RPMI7951 (cell line): ENCODE data around the gene FGD6. TPM values are rescaled to one million over a fixed set of nuclear protein-coding genes. Genes with fewer than 3 reads are reported as not detected.
A peak's percentile ranks its signal among the peaks of the same experiment; 100 is the strongest.
"Not testable (repeated sequence)": the region's sequence is repeated elsewhere in the genome, so short reads cannot be mapped to it uniquely, and the experiment has no call there.

Experiments used
- DNase-seq: peaks from one replicate; pipeline ENCODE4 v3.0.0-alpha.2; 2012; ENCODE audit warnings: low read depth
- total RNA-seq: library from RNA; depleted of rRNA; stranded (reverse); fragments of >200 nt; shearing (Covaris generic); gene quantifications from 2 replicates; pipeline ENCODE4 v1.2.3, GENCODE V29; 2014; rRNA removed

Gene FGD6
- 2.5 and 3.4 TPM in 2 replicates for total RNA-seq

- DNase-seq = peak; percentile 98
Observed at GRCh38 chr12:95217377-95218149, at the start of gene FGD6, which contains the start of gene VEZT. TSS of gene FGD6 (minus strand) at chr12:95217467. CDS start at chr12:95217240, 227 bp downstream. TSS of gene VEZT (plus strand) at chr12:95217807. CDS start at chr12:95217851, 44 bp downstream.

DNA sequence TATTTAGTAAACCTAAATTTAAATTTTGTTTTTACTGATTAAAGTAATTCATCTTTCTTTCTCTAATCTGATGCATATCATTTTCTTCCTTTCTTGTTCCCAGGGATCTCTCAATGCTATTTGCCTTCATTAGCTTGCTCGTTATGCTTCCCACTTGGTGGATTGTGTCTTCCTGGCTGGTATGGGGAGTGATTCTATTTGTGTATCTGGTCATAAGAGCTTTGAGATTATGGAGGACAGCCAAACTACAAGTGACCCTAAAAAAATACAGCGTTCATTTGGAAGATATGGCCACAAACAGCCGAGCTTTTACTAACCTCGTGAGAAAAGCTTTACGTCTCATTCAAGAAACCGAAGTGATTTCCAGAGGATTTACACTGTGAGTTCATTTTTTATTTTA lies 49.0 kb upstream of the FGD6 start:
- DNase-seq = no peak

DNA sequence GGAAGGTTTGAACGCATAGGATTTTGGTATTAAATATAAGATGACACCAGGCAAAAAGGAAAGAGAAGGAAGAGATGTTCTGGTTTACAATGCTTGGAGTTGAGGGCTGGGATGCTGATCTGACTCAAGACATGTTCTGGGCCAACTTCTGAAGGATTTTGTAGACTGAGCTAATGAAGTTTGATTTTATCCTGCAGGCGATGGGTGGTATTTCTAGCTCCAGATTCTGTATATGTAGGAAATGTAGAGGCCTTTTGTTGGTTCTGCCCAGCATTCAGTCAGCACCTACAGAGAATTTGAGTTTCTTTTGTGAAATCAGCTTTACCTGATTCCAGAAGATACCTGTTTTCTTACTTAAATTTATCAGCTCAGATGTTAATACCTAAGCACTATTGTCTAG lies 48.5 kb upstream of the FGD6 start:
- no peak for DNase-seq

DNA sequence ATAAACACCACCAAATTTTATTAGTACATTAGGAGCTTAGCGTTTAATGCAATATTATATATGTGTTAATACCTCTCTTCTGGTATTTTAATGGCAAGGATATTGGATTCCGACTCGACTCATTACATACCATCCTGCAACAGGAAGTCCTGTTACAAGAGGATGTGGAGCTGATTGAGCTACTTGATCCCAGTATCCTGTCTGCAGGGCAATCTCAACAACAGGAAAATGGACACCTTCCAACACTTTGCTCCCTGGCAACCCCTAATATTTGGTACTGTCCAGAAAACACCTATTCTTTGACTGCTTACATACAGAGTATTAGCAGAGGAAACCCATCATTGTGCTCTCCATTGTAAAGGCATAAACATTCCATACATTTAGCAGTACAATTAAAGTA lies 45.5 kb upstream of the FGD6 start:
- peak; percentile 5 for DNase-seq

DNA sequence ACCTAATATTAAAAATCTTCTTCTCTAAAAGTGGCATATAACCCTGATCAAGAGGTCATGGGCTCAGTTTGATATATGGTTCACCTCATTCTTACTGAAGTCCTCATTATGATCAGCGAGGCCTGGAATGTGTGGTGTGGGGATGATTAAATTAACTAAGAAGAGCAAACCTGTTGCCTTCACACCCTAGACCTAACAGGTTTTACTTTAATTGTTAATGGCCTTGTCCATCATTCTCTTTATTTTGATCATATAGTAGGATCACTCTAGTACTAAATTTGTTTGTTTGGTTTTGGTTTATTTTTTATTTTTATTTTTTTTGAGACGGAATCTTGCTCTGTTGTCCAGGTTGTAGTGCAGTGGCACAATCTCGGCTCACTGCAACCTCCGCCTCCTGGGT lies 43.8 kb upstream of the FGD6 start:
- no peak for DNase-seq

GRCh38 chr12:95259368-95259767 lies 42.1 kb upstream of the FGD6 start:
- DNase-seq = no peak

GRCh38 chr12:95258803-95259202 lies 41.5 kb upstream of the FGD6 start:
- DNase-seq = no peak

DNA sequence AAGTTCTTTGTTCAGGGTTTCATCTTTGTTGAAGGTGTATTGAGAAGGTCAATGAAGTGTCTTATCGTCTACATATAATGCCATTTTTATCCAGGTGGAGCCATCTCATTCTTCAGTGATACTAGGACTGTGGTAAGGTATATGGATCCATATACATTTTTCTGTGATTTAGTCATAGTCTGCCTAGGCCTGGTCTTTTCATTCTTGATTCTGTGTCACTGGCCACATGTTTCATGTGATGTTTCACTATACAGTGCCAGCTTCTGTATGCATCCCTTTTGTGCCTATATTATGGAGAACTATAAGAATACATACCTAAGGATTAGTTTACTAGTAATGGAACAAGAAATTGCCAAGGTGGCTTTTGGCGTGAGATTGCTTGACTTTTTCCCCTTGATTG lies 40.9 kb upstream of the FGD6 start:
- no peak for DNase-seq

DNA sequence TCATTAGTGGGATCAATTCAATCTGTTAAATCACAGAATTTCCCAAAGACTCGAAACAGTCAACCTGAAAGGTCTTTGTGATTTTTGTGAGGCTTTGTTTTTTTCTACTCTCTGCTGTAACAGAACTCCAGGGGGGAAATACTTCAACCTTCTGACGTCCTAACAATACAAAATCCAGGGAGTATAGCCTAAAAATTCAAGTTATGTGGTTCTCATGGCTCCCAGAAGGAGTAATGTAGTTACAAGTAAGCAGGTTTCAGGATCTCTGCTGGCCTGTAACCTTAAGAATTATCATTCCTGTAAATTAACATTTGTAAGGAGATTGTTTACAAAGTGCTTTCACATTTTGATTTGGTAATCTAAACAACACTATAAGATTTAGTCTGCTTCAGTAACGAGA lies 40.3 kb upstream of the FGD6 start:
- DNase-seq = no peak

GRCh38 chr12:95253386-95253785 lies 36.1 kb upstream of the FGD6 start:
- DNase-seq = no peak

GRCh38 chr12:95248604-95249360 lies 31.5 kb upstream of the FGD6 start:
- no peak for DNase-seq

DNA sequence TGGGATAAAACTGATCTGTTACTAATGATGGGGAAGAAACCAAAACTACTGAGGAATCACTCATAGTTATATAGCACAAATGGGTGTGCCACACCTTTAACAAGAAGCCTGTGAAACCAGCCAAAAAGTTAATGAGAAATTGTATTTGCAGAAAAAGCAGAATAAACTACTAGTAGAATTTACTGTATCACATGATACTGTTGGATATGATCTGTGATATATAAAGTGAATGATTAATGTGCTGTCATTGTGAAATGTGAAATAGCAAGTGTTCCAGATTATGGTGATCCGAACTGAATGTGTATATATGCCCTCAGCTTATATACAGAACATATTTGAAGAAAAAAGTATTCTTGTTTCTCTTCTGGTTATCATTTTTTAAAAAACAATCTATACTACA lies 30.8 kb upstream of the FGD6 start:
- no peak for DNase-seq

- DNase-seq = no peak
Observed at GRCh38 chr12:95244350-95244749, 27.1 kb upstream of the FGD6 start.

- no peak for DNase-seq
Observed at GRCh38 chr12:95243497-95244183, 26.4 kb upstream of the FGD6 start.

DNA sequence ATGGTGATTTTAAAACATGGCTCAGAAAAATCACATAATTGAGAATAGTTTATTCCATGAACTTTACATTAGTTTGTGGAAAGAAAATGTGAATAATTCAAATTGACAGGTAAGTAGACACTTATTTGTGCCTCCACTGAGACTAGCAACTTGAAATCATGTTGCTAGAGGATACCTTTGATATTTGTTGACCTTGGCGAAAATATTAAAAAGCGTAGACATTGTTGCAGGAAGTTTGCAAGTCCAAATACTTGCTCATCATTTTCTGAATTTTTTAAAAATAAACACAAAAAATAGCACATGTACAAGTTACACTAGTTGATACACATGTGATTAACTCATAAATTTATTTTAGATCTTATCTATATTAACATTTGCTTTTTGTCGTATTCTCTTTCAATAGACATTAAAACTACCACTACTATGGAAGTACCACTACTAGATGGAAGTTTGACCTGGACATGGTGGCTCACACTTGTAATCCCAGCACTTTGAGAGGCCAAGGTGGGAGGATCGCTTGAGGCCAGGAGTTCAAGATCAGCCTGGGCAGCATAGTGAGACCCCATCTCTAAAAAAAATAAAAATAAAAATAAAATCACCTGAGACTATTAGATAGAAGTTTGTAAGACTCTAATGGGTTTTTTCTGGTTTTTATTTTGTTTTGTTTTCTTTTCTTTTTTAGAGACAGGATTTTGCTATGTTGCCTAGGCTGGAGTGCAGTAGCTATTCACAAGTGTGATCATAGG lies 24.7 kb upstream of the FGD6 start:
- DNase-seq = no peak

- not testable (repeated sequence) for DNase-seq
Observed at GRCh38 chr12:95241138-95241537, 23.9 kb upstream of the FGD6 start.

DNA sequence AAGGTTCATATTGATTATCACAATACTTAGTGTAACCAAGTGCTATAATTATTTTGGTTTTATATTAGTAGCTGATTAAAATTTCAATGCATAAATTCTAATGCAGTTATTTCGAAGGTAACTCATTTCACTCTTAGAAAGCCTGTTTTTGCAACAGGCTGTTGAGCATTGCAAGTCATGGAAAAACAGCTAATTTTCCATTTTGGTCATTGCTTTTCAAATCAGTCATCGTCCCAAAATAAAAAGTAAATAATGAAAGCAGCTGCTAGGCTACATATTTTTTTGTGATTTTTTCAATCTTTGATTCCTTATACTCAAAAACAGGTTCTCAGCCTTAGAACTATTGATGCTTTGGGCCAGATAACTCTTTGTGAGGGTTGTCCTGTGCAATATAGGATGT lies 23.3 kb upstream of the FGD6 start:
- no peak for DNase-seq

DNA sequence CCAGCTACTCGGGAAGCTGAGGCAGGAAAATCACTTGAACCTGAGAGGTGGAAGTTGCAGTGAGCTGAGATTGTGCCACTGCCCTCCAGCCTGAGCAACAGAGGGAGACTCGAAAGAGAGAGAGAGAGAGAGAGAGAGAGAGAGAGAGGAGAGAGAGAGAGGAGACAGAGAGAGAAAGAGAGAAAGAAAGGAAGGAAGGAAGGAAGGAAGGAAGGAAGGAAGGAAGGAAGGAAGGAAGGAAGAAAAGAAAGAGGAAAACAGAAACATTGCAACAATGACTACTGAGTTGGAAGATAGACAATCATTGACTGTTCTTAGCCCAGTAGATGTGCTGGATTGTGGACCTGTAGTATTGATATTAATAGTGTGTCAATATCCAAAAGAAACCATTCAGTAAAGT lies 22.6 kb upstream of the FGD6 start:
- not testable (repeated sequence) for DNase-seq

DNA sequence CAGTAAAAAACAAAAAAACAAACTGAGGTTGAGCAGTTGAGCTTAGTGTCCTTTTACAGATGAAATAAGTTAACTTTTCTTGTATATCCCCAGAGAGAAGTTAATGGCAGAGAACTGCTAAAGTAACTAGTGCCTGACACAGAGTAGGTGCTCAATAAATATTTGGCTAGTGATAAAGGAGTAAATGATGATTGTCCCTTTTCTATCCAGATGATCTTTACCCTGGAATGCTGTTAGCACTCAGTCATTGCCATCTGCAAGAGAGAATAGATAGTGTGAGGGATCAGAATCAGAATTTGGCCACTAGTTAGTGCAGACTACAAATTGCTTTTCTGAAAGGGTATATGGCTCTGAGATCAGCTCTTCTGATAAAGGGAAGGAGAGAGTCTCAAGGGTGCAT lies 21.9 kb upstream of the FGD6 start:
- DNase-seq = no peak

DNA sequence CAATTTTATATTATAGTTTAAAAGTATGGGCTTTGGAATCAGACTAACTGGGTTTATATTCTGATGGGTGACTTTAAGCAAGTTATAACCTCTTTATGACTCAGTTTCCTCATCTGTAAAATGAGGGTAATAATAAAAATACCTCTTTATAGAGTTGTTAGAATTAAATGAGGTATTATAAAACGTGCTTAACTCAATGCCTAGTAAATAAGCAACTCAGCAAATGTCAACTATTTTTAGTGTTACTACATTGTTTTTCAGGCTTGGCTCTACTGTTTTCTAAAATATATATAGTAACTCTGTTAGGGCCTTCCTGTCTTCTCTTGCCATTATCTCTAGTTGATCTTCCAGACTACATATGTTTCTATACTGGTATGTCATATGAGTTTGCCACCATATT lies 20.9 kb upstream of the FGD6 start:
- DNase-seq = no peak

DNA sequence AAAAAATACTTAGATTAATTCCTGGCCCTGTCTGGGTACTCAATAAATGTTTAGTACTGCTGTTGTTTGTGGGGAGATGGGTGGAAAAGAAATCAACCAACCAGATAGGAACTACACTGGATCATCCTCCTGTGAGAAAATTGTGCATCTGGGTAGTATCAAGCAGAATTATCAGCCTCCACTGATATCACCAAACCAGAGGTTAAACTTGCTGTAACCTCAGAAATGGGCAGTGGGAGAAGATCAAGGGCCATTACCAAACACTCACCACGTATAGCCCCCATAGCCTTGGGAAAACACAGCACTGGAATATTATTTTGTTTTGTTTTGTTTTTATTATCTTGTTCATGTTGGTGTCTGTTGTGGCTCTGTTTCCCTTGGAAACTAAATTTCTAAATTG lies 20.0 kb upstream of the FGD6 start:
- no peak for DNase-seq

- not testable (repeated sequence) for DNase-seq
Observed at GRCh38 chr12:95235621-95236020, 18.4 kb upstream of the FGD6 start.
